ENCODE results near the gene ERAS. TPM values are rescaled to one million over a fixed set of nuclear protein-coding genes. Genes with fewer than 3 reads are reported as not detected.

ERAS gene
- total and polyA plus RNA-seq, 2 of the 13 experiments (the other 11 are each of a cell fraction or from before 2014, with no cell fraction given), result 0.21 to 0.22 TPM

DNA sequence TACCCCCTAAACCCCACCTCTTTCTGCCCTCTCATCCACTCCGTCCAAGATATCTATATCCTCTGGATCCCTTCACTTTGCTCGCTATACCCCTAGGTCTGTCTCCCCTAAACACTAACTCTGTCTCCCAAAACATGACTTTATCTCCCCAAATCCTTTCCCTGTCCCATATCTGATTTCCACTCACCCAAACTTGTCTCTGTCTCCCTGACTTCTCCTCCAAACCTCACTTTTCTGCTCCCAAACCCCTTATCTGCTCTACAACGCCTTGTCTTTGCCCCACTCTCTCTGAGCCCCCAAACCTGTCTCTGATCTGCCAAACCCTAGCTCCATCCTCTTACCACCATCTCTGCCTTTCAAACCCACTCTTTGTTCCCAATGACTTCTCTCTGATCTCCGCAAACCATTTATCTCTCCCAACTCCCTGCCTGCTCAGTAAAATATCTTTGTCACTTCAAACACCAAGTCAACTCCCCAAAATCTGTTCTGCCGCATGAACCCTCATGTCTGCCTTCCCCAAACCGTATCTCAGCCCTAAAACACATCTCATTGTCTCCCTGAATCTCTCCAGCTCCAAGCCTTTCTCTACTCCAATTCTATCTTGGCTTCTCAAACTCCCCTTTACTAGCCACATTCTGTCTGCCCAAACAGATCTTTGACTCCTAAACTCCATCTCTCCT is 39.3 kb upstream of the ERAS start:
- Histone ChIP-seq H3K9ac (ENCODE audit: insufficient read depth, low read depth, low read length) (no peak overlapping the region), H3K4me1 (ENCODE audit: insufficient read depth, low read length) (no peaks in the 10 kb centered on the region), H3K79me2 (ENCODE audit: insufficient read depth, low read length) (no peaks in the 10 kb centered on the region), H4K20me1 (ENCODE audit: insufficient read depth, low read length) (no peaks in the 10 kb centered on the region), H3K4me2 (ENCODE audit: low read depth, low read length) (no peak overlapping the region), H3K36me3 (replicated peaks in 1 of 2; ENCODE audit: control insufficient read depth in 1 of 2, insufficient read depth in 2 of 2, low read length in 2 of 2) (no peaks in the 10 kb centered on the region), H3K4me3 (replicated peaks in 1 of 3; ENCODE audit: insufficient read depth in 1 of 3, low read depth in 2 of 3, low read length in 3 of 3) (no peak overlapping the region), H3K27me3 (ENCODE audit: control insufficient read depth in 1 of 2, insufficient read depth in 2 of 2, low read length in 2 of 2) (no peaks in the 10 kb centered on the region; a peak in 1 of 5 replicates), H3K27ac (ENCODE audit: extremely low read length, insufficient read depth, low read length) (no peak overlapping the region), H3K9me3 (ENCODE audit: low read length) (no peaks in the 10 kb centered on the region), H2AFZ (ENCODE audit: low read length) (no peak overlapping the region)
- BruUV-seq (replicated peaks), result no TSS peak
- no peak for DNase-seq (ENCODE audit: low spot score)
- ChIA-PET POLR2A (no interaction called here), CTCF (ENCODE audit: low intra/inter-chr PET ratio, low total read pairs) (no interaction called here)
- intact Hi-C loops (cut with micrococcal nuclease; ENCODE audit: unreplicated experiment) (no loop called here), in situ Hi-C loops (cut with HindIII; ENCODE audit: extremely low pct_ligation_motif_present, low pct_unique_long_range_greater_than_20kb) (no loop called here)
- 19% methylated on average over 6 of the region's 6 CpGs for WGBS (ENCODE audit: low lambda C conversion rate)
- no peak for FAIRE-seq
- no peak for ATAC-seq
- TF ChIP-seq NFE2L1 (CRISPR knock-in tag; IDR thresholded peaks at IDR 0.05; ENCODE audit: borderline replicate concordance), result no peak
- no peak for TF ChIP-seq JUND (CRISPR knock-in tag; IDR thresholded peaks at IDR 0.05)
- TF ChIP-seq, protein P1, sequence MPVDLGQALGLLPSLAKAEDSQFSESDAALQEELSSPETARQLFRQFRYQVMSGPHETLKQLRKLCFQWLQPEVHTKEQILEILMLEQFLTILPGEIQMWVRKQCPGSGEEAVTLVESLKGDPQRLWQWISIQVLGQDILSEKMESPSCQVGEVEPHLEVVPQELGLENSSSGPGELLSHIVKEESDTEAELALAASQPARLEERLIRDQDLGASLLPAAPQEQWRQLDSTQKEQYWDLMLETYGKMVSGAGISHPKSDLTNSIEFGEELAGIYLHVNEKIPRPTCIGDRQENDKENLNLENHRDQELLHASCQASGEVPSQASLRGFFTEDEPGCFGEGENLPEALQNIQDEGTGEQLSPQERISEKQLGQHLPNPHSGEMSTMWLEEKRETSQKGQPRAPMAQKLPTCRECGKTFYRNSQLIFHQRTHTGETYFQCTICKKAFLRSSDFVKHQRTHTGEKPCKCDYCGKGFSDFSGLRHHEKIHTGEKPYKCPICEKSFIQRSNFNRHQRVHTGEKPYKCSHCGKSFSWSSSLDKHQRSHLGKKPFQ (CRISPR knock-in tag; IDR thresholded peaks at IDR 0.05; ENCODE audit: insufficient replicate concordance), result no peak
- no peak for TF ChIP-seq PHF5A (CRISPR knock-in tag; IDR thresholded peaks at IDR 0.05; ENCODE audit: low read depth, unreplicated experiment)
- TF ChIP-seq, protein P2, sequence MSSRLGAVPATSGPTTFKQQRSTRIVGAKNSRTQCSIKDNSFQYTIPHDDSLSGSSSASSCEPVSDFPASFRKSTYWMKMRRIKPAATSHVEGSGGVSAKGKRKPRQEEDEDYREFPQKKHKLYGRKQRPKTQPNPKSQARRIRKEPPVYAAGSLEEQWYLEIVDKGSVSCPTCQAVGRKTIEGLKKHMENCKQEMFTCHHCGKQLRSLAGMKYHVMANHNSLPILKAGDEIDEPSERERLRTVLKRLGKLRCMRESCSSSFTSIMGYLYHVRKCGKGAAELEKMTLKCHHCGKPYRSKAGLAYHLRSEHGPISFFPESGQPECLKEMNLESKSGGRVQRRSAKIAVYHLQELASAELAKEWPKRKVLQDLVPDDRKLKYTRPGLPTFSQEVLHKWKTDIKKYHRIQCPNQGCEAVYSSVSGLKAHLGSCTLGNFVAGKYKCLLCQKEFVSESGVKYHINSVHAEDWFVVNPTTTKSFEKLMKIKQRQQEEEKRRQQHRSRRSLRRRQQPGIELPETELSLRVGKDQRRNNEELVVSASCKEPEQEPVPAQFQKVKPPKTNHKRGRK (CRISPR knock-in tag; IDR thresholded peaks at IDR 0.05), result no peak
- no peak for TF ChIP-seq ZSCAN9 (CRISPR knock-in tag; IDR thresholded peaks at IDR 0.05; ENCODE audit: borderline replicate concordance)
- TF ChIP-seq GATAD1 (CRISPR knock-in tag; IDR thresholded peaks at IDR 0.05), result no peak
- TF ChIP-seq, protein P3, sequence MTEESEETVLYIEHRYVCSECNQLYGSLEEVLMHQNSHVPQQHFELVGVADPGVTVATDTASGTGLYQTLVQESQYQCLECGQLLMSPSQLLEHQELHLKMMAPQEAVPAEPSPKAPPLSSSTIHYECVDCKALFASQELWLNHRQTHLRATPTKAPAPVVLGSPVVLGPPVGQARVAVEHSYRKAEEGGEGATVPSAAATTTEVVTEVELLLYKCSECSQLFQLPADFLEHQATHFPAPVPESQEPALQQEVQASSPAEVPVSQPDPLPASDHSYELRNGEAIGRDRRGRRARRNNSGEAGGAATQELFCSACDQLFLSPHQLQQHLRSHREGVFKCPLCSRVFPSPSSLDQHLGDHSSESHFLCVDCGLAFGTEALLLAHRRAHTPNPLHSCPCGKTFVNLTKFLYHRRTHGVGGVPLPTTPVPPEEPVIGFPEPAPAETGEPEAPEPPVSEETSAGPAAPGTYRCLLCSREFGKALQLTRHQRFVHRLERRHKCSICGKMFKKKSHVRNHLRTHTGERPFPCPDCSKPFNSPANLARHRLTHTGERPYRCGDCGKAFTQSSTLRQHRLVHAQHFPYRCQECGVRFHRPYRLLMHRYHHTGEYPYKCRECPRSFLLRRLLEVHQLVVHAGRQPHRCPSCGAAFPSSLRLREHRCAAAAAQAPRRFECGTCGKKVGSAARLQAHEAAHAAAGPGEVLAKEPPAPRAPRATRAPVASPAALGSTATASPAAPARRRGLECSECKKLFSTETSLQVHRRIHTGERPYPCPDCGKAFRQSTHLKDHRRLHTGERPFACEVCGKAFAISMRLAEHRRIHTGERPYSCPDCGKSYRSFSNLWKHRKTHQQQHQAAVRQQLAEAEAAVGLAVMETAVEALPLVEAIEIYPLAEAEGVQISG (CRISPR knock-in tag; IDR thresholded peaks at IDR 0.05), result no peak
- no peak for TF ChIP-seq KAT8 (CRISPR knock-in tag; IDR thresholded peaks at IDR 0.05)
- TF ChIP-seq, protein P4, sequence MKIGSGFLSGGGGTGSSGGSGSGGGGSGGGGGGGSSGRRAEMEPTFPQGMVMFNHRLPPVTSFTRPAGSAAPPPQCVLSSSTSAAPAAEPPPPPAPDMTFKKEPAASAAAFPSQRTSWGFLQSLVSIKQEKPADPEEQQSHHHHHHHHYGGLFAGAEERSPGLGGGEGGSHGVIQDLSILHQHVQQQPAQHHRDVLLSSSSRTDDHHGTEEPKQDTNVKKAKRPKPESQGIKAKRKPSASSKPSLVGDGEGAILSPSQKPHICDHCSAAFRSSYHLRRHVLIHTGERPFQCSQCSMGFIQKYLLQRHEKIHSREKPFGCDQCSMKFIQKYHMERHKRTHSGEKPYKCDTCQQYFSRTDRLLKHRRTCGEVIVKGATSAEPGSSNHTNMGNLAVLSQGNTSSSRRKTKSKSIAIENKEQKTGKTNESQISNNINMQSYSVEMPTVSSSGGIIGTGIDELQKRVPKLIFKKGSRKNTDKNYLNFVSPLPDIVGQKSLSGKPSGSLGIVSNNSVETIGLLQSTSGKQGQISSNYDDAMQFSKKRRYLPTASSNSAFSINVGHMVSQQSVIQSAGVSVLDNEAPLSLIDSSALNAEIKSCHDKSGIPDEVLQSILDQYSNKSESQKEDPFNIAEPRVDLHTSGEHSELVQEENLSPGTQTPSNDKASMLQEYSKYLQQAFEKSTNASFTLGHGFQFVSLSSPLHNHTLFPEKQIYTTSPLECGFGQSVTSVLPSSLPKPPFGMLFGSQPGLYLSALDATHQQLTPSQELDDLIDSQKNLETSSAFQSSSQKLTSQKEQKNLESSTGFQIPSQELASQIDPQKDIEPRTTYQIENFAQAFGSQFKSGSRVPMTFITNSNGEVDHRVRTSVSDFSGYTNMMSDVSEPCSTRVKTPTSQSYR (CRISPR knock-in tag; IDR thresholded peaks at IDR 0.05; ENCODE audit: borderline replicate concordance), result no peak
- TF ChIP-seq NR1H2 (CRISPR knock-in tag; IDR thresholded peaks at IDR 0.05; ENCODE audit: borderline replicate concordance, low read depth), result no peak
- TF ChIP-seq NR2F6 (IDR thresholded peaks at IDR 0.05), result no peak
- no peak for TF ChIP-seq NR2F6 (CRISPR knock-in tag; IDR thresholded peaks at IDR 0.05)

Data from HepG2 (cell line).